Astrocyte of the hippocampus (primary cell): ENCODE results near the gene AANAT.

ENCODE experiments used
- DNase-seq: peaks from one replicate; pipeline ENCODE4 v3.0.0; 2011; ENCODE audit warnings: low read depth, low spot score

The AANAT gene

DNA sequence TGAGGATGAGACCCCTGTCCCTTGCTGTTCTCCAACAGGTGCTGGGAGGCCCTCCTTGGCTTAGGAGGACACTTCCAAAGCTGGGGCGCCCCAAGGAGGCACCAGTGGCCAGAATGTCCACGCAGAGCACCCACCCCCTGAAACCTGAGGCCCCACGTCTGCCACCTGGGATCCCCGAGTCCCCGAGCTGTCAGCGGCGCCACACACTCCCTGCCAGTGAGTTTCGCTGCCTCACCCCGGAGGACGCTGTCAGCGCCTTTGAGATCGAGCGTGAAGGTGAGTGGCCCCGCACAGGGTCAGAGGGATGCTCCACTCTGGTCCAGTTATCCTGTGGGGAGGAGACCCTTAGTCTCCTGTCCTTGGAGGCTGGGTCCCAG lies 1.2 kb downstream of the AANAT start:
- DNase-seq: no peak

DNA sequence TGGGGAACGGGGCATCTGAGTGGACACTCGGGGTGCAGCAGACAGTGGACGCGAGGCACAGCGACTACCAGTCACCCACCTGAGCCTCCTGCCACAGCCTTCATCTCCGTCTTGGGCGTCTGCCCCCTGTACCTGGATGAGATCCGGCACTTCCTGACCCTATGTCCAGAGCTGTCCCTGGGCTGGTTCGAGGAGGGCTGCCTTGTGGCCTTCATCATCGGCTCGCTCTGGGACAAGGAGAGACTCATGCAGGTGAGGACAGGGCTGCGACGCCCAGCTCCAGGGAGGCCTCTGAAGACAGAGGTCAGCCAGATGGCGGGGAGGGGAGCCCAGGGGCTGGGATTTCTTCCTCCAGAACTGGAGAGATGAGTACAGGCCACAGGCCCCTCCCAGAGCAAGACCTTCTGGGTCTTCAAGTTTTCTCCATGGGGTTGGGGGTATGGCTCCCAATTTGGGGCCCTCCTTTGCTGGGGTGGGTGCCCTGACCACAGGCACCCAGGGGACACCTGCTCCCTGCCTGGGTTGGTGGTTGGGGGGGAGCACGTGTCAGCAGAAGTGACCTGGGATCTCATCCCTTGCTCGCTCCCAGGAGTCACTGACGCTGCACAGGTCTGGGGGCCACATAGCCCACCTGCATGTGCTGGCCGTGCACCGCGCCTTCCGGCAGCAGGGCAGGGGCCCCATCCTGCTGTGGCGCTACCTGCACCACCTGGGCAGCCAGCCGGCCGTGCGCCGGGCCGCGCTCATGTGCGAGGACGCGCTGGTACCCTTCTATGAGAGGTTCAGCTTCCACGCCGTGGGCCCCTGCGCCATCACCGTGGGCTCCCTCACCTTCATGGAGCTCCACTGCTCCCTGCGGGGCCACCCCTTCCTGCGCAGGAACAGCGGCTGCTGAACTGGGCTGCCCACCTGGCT lies 1.9 kb downstream of the AANAT start:
- no peak for DNase-seq

DNA sequence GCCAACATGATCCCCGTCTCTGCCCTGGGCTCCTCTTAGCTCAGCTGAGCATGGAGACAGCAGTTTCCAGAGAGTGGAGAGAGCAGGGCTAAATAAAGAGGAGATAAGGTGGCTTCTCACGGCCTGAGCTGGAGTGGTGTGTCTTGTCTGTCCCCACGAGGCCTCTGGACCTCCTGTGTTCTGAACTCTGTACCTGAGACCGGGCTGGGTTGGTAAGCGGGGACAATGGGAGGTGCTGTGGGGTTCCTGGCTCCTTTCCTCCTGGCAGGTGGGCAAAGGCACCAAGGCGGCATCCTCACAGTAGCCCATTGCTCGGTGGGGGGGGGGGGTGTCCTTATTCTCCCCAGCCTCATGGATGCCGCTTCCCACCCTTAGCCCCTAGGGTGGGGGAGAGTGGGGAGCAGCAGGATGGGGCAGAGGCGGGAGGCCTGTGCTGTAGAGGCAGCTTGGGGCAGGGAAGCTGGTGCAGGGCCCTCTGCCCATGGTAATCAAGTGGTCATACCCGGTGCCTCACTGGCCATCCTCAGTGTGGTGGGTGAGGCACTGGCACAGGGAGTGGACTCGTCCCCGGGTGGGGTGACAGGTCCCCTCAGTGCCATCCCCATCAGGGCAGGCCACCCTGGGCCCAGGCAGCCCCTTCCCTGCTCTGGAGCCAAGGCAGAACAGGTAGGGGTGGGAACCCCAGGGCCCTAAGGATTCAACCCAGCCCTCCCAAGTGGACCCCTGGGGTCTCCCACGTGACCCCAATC lies 2.8 kb downstream of the AANAT start:
- DNase-seq: no peak

DNA sequence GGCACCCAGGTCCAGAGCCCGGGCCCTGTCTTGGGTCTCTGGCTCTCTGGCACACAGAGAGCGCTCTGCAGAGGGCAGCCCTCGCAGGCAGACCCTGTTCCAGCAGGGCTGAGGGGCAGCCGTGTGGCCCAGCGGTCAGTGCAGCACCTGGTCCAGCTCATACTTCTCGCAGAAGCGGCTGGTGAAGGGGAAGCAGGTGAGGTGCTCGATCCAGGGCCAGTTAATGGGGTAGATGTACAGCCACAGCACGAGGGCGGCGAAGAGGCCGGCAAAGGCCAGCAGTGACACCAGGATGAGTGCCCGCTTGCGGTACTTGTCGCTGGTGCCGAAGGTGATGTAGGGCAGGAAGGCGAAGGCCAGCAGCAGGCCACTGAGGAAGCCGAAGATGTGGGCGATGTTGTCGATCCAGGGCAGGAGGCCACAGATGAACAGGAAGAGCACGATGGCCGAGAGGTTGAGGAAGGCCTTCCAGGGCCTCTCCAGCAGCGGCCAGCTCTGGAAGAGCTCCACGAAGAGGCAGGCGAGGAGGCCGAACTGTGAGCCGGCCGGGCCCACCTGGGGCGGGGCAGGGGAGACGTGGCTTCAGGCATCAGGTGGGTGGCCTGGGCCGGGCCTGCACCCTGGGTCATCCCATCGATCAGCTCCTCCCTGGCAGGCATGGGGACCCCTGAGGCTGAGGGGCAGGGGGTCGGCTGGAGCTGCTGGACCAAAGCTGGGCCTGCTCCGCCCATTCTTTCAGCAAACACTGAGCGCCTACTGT lies 4.3 kb downstream of the AANAT start:
- DNase-seq: no peak

DNA sequence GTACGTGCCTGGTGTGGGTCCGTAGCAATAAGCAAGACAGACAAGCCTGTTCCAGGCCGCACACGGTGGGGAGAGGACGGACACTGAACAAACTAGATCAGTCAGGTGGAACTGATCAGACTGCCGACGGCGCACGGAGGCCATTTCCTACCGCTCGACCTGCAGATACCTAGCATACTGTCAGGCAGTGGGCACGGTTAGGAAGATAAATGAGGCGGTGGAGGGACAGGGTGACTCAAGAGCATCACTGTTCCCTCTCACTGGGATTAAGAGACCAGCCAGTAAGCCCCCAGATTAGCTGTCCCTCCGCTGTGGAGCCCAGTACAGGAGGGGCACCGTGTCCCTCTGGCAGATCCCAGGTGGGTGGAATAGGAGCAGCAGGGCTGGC lies 4.8 kb downstream of the AANAT start:
- no peak for DNase-seq

DNA sequence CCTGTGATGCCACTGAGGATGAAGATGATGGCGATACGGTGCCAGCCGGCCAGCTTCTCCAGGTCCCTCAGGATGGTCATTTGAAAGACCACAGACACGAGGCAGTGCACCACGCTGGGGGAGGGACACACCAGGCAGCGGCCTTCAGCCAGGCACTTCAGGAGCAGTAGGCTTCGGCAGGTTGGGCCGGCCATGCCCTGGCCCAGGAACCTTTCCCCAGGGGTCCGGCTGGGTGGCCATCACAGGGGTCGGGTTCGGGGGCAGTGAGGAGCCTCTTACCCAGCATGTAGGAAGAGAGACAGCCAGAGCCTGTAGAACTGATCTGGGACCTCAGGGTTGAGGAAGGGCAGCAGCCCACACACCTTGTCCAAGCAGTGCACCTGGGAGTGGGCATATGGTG lies 5.3 kb downstream of the AANAT start:
- DNase-seq: no peak

DNA sequence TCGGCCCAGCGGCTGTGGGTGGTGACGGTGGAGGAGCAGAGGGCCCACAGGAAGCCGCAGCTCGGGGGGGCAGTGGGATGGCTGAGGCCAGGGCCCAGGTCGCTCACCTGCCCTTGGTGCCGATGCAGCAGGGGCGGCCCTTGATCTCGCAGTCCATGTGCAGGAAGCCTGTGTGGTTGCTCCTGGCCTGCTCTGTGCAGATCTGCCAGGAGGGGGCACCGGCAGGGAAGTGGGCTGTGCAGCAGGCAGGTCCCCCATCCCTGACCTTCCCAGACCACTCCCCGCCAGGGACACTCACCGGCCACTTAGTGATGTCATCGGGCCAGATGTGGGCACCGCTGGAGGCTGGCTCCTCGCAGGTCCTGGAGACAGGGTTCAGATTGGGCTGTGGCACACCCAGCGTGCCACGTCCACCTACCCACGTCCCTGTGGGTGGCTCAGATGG lies 6.2 kb downstream of the AANAT start:
- DNase-seq: no peak

DNA sequence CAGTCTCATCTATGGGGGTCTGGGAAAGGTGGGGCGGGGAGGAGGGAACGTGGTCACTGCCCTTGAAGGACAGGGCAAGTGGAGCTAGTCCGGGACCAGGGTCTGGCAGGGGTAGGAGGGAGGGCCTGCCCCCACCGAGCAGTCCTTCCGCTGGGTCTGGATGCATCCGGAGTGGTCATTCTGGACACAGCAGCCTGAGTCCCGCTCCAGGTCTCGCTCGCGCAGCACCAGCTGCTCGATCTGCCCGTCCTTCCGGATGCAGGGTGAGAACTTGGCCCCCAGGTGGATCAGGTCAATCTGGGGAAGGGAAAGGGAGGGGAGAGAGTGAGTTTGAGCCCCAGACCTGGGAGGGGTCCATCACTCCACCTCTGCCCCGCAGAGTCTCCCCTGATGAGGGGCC lies 6.8 kb downstream of the AANAT start:
- no peak for DNase-seq

DNA sequence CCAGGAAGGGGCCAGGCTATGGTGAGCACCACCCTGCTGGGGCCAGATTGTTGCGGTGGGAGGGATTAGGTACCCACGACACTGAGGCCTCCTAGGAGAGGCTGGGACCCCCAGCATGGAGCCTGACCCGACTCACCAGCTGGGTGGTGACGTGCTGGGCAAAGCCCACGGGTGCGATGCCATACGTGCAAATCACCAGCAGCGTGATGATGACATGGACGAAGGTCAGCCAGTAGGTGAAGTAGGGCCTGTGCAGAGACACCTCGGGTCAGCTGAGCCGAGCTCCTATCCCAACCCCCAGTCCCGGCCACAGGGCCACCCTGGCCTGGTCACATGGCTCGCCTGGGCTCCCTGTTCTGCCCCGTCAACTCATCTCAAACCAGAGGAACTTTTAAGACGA lies 7.5 kb downstream of the AANAT start:
- DNase-seq: no peak

DNA sequence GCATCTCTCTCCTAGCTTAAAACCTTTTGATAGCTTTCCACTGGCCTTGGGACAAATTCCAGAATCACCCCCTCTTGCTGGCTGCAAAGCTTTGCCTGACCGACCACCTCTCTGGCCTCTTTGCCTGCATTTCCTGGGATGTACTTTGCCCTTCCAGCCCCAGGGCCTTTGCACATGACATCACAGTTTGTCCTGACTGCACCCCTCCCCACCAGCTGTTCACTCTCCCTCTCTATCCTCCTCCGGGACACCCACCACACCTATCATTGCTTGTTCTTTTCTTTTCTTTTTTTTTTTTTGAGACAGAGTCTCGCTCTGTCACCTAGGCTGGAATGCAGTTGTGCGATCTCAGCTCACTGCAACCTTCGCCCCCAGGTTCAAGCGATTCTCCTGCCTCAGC lies 7.9 kb downstream of the AANAT start:
- DNase-seq: no peak

DNA sequence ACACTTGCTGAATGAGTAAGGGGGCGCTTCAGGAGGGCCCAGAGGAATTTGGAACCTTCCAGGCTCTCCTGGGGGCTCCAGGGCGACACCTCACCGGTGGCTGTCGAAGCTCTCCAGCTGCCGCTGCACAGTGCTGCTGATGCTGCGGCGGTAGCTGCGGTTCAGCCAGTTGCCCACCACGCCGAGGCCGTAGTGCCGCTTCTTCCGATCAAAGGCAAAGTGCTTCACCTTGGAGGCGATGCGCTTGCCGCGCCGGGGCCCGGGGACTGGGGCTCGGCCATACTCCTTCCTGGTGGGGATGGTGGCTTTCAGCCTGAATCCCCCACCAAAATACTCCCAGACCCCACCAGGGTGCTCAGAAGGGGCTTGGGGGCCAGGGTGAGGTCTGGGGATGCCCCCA lies 9.3 kb downstream of the AANAT start:
- DNase-seq: no peak

DNA sequence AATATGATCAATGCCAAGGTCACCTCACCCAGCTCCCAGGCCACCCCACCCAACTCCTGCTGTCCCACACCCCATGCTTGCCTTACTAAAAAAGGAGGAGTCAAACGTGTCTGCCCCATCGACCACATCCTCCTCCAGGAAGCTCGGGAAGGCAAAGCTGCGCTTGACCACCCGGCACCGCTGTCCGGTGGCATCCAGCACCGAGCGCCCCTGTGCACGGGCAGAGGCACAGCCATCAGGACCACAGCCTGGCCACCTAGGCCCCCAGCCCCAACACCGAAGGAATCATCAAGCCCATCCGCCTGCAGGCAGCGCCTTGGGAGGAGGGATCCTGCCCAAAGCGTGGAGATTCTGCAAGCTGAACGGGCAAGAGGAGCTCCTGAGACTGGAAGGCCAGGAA lies 10.2 kb downstream of the AANAT start:
- no peak for DNase-seq

DNA sequence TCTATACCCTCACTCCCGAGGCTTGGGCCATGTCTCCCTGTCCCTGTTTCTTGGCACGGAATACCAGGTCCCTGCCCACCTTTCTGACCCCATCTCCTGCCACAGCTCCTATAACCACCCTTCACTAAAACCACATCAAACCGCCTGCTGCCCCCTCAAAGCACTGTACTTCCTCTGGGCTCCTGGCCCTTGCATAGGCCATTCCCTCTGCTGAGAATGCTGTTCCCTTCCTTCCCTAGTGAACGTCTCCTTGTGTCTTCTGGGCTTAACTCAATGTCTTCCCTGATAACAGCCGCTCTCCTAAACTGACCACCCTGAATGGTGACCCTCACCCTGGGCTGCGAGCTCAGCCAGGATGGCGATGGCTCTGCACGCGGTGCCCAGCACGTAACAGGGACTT lies 10.7 kb downstream of the AANAT start:
- no peak for DNase-seq

DNA sequence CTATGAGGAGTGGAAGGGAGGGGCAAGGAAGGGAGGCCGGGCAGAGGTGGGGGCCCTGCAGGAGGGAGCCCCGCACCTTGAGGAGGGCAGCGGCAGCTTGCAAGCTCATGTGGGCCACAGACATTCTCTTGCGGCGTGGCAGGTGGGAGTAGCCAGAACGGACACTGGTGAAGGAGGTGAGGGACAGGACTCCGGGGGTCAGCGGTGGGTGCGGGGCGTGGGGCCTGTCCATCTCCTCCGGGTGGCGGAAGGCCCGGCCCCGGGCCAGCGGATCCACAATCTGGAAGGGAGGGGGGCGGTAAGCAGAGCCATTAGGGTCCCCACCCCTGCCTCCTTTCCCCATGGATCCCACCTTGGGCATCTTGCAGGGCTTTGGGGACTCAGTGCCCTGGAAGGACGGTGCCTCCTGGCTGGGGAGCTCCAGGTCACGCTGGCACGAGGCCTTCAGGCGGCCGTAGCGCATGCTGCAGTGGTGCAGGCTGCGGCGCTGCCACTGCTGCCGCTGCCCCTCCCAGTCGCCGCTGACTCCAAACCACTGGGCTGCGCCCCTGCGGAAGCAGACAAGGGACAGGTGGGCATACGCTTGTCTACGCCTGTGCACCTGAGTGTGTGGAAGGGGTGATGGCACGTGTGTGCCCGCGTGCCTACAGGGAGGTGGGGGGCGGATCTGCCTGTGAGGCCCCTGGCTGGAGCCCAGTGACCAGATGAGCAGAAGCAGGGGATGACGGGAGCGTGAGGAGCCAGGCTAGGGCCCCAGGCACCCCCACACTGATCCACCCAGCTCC lies 11.5 kb downstream of the AANAT start:
- no peak for DNase-seq

DNA sequence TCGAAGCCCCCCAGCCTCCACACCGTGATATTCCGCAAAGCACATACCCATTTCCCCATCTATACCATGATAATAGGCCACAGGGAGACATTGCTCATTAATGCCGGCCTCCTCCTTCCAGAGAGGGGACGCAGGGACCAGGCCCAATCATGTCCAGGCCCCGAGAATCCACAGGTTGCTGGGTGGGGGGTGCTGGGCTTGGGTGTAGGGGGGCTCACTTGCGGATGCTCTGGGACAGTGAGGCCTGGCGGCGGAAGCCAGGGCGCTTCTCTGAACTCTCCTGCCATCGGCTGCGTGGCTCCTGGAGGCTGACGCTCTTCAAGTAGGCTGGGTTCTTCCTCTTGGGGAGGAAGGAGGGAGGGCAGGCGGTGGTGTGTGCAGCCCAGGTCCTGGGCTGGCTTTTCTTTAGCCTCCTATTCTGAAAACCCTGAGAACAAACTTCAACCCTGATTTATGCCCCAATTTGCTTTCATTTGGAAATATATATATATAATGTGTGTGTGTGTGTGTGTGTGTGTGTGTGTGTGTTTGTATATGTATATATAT lies 12.2 kb downstream of the AANAT start:
- DNase-seq: no peak

DNA sequence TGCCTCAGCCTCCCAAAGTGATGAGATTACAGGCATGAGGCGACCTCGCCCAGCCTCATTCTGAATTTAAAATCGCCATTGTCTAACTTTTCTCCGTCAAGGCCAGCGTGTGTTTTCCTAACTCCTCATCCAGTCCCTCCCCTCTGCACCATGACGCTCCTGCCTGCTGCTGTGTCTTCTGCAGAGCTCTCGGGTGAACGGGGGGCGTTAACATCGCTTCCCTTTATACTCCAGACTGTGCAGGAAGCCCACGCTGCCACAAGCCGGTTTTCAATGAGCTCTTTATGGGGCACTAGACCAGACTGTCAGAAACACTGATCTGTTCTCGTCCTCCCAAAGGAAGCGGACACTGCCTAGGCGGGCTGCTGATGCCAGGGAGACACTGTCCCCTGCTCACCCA lies 13.2 kb downstream of the AANAT start:
- peak; percentile 46 for DNase-seq

DNA sequence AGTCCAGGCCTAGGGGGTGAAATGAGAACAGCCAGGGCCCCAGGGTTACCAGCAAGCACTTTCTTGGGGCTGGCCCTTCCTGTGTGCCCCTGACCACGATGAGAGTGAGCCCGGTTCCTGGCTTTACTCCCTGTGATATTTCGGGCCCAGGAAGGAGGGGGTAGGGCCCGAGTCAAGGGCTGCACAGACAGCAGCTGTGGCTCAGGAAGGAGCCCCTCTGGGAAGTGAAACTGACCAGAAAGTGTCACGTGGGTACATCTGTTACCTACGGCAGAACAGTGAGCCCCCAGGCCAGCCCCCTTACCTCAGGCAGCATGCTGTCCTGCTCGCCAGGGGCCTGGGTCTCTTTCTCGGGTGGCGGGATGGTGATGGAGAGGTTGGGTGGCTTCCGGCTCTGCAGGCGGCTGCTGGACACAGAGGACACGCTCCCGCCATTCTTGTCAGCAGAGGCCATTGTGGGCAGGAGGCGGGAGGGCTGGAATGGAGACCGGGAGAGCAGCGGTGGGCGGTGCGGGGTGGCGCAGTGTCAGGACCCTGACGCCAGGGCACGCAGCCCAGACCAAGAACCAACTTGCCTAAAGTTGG lies 13.8 kb downstream of the AANAT start:
- no peak for DNase-seq

DNA sequence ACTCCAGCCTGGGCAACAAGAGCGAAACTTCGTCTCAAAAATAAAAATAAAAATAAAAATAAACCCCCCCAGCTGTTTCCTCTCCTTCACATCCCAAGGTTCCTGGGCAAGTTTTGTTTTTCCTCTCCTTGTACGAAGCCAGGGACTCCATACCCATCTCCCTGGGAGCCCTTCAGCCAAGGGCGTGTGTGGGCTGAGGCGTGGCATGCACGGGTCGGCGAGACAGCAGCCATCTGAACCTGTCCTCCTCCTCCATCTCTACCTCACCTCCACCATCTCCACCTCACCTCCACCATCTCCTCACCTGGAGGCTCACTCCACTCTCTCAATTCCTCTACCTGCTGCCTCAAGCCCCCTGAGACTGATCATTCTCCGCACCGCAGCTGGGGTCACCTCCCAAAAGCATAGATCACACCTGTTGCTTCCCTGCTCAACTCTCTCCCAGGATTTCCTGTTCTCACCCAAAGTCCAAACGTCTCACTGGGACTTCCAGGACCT lies 16.9 kb downstream of the AANAT start:
- no peak for DNase-seq

DNA sequence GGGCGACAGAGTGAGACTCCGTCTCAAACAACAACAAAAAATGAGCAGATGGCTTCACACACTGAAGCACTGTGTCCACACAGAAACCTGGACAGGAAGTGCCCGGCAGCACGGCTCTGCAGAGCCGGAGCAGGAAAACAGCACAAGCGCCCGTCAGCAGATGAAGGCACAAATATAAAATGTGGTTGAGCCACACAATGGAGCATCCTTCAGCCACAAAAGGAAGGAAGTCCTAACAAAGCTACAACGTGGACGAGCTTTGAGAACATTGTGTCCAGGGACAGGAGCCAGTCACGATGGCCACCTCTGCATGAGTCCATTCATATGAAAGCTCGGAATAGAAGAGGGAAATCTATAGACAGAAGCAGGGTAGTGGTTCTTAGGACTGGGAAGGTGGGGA lies 18.2 kb downstream of the AANAT start:
- DNase-seq: no peak

DNA sequence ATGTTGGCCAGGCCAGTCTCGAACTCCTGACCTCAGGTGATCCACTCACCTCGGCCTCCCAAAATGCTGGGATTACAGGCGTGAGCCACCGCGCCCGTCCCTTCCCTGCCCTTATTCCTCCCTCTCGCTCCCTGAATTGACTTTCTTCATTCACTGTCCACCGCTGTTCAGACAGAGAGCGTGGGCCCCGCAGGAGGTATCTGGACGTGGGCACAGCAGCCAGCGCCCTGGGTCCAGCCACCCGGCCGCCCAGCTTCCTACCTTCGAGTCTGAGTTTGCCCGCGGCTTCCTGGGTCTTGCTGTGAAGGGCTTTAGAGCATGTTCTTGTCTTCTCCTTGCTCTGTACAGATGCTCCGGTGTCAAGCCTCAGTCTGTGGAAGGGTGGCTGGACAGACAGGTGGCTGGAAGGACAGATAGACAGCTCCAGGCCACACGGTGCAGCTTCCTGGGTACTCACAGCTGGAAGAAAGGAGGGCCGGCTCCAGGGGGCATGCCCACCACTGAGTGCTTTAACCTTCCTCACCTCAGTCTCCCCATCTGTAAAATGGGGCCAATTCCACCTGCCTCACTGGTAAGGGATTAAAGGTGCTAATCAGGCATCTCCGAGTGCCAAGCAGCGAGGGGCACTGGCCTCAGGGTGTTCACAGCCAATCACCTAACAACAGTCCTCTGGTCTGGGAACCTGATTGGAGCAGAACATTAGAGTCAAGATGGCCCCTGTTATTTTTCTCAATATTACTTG lies 20.2 kb downstream of the AANAT start:
- DNase-seq: no peak
